ENCODE results near the gene INPP5J.

- TF ChIP-seq CTCF (IDR thresholded peaks at IDR 0.05) (no peak), POLR2A (IDR thresholded peaks at IDR 0.05) (no peak)
Measured at GRCh38 chr22:31173386-31174145, 50.8 kb downstream of the INPP5J start.

Data from testis (tissue), 2 donors.